Nephron progenitor cell (in vitro differentiated cells): ENCODE results near the gene TTLL11.
"Not testable (repeated sequence)": the region's sequence is repeated elsewhere in the genome, so short reads cannot be mapped to it uniquely, and the experiment has no call there.

ENCODE experiments used
- DNase-seq: peaks from one replicate; pipeline ENCODE4 v3.0.0; 2021
- H3K27ac Mint-ChIP-seq: 2 replicates; pipeline ENCODE4 v1.8.0; 2021; ENCODE audit warnings: mild to moderate bottlenecking, moderate library complexity, mixed read lengths
- H3K27me3 Mint-ChIP-seq: 2 replicates; pipeline ENCODE4 v1.8.0; 2021; ENCODE audit warnings: mild to moderate bottlenecking, low read depth, mixed read lengths; ENCODE audit not compliant: poor library complexity
- H3K36me3 Mint-ChIP-seq: 2 replicates; pipeline ENCODE4 v1.8.0; 2021; ENCODE audit warnings: low read depth, mixed read lengths
- H3K4me1 Mint-ChIP-seq: 2 replicates; pipeline ENCODE4 v1.8.0; 2021; ENCODE audit warnings: mixed read lengths
- H3K4me3 Mint-ChIP-seq: 2 replicates; pipeline ENCODE4 v1.8.0; 2021; ENCODE audit warnings: mild to moderate bottlenecking, moderate library complexity, mixed read lengths
- H3K9me3 Mint-ChIP-seq: 2 replicates; pipeline ENCODE4 v1.8.0; 2021; ENCODE audit warnings: mild to moderate bottlenecking, moderate library complexity, mixed read lengths
- CTCF ChIP-seq: fragments of 200-600 bp; sonication (generic); IDR thresholded peaks from 2 replicates; pipeline ENCODE4 v1.5.0; 2021; ENCODE audit warnings: antibody characterized with exemption

TTLL11 gene

DNA sequence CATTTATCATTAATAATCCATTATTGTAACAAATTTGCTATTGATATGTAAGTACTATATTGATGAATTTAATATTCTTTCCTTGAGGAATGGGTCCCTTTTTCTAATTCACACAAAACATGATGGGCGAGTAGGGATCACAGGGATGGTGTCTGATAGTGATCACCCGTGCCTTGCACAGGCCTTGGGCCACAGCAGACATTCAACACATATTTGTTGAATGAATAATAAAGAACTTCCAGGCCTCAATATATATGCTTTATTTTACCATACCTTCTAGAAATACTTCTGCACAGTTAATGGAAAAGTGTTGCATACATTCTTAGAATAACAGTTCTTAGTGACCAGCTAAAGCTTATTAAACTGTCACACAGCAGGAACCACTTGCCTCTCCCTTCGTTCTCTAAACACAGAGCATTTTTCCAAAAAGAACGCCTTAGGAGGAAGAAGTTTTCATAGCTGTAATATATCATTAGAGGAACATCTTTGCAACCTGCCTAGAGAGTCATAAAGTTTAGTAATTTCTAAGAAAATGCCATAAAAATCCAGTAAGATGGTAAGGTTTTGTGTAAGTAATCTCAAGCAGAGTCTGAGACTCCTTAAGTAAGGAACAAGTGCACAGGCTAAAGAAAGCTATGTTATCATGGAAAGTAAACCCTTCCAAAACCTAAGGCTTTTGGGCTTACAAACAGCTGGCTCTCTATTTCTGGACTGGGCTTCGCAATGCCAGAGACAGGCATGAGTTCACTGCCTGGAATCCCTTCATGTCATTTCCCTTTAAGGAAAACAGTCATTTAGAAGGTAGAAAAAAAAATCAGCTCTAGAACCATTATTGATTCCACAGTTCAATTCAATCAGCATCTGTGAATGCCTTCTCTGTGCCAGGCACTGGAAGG is 17.7 kb downstream of the TTLL11 start:
- H3K9me3 Mint-ChIP-seq: peaks cover 21% of the 10 kb centered on the region
- H3K27ac Mint-ChIP-seq: no peak overlapping the region
- TF ChIP-seq CTCF: no peak
- DNase-seq: no peak
- H3K27me3 Mint-ChIP-seq: peaks cover 21% of the 10 kb centered on the region
- no peaks in the 10 kb centered on the region for H3K4me1 Mint-ChIP-seq
- H3K36me3 Mint-ChIP-seq: no peaks in the 10 kb centered on the region
- H3K4me3 Mint-ChIP-seq: no peak overlapping the region

DNA sequence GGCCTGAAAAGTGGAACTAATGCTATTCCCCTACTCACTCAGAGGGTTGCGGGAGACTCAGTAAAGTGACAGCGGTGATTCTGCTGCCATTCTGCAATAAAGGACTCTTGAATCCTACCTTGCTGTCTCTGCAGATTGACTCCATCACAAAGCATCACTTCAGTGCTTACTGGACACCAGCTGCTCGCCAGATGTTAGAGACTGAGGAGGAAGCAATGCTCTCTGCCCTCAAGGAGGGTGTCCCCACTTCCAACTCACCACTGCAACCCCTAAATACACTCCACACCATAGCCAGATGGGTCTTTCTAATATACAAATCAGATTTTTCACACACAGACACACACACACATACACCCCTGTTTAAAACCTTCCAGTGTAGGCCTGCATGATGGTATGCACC is 21.4 kb downstream of the TTLL11 start:
- no peak for TF ChIP-seq CTCF
- H3K36me3 Mint-ChIP-seq: no peaks in the 10 kb centered on the region
- no peak overlapping the region for H3K4me3 Mint-ChIP-seq
- no peak overlapping the region for H3K27ac Mint-ChIP-seq
- H3K4me1 Mint-ChIP-seq: no peaks in the 10 kb centered on the region
- DNase-seq: no peak
- H3K9me3 Mint-ChIP-seq: peaks cover 4% of the 10 kb centered on the region
- H3K27me3 Mint-ChIP-seq: peaks cover 24% of the 10 kb centered on the region

DNA sequence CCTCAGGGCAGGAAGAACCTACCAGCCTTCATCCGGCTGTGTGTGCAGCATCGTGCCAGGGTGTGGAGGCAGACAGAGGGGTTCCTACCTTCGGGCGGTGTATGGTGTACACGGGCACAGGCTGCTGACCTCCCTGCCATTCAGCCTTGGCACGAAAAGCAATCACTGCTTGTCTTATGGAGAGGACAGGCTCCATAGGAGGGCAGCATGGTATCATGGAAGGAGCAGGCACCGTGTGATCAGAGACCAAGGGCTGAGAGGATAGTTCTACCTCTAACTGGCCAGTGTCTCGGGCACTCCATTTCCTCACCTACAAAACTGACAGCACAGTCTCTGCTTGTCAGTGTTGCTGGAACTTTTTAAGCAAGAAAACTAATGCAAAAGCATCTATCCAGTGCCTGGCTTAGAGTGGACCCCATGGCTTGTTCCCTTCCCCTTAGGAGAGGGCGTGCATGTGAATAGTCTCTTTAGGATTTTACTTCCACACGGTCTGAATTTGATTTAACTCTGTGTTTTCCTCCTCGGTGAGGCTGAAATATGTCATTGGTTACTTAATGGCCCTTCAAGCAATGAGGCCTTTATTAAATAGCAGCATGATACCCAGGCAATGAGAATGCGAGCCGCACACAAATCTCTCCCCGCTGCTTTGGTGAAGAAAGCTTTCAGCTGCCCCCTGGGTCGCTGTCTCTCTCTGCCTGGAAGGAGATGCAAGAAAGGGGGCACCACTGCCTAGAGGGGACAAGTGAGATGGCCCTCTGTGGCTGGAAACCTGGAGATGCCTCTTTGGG is 22.2 kb downstream of the TTLL11 start:
- peaks cover 28% of the 10 kb centered on the region for H3K27me3 Mint-ChIP-seq
- TF ChIP-seq CTCF: no peak
- no peaks in the 10 kb centered on the region for H3K4me1 Mint-ChIP-seq
- H3K36me3 Mint-ChIP-seq: no peaks in the 10 kb centered on the region
- no peak overlapping the region for H3K27ac Mint-ChIP-seq
- no peak for DNase-seq
- no peaks in the 10 kb centered on the region for H3K9me3 Mint-ChIP-seq
- no peak overlapping the region for H3K4me3 Mint-ChIP-seq

- not testable (repeated sequence) for H3K9me3 Mint-ChIP-seq, H3K27ac Mint-ChIP-seq, H3K36me3 Mint-ChIP-seq, H3K4me3 Mint-ChIP-seq, H3K4me1 Mint-ChIP-seq, DNase-seq
- peaks cover 34% of the 10 kb centered on the region for H3K27me3 Mint-ChIP-seq
Measured at GRCh38 chr9:122066680-122067079, 26.4 kb downstream of the TTLL11 start.

DNA sequence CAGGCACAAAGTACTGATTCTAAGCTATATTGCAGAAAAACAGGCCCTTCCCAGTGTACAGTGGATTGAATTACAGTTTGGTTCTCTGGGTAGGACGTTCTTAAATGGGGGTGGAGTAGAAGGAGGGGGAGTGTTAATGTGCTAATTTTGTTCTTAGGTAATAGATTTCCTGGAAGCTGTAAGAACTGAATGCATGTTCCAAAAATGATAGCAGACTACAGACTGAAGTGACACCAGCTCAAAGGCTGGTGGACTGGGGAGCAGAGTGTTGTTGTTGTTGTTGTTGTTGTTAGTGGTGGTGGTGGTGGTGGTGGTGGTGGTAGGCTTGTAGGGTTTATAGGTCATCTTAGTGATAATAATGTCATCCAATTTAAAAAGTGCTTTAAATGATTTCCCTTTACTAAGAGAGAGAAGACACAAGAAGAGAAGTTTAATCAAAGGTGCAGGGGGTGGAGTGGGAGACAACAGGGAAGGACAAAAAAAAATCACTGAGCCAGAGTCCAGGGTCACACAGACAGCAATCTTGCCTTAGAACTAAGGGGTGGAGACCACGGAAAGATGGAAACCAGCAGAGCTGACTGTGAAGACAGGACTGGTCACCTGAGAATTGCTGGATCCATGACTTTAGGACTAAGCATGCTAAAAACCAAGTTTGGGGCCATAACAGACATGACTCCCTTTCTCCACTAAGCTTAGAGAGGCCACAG is 27.0 kb downstream of the TTLL11 start:
- H3K4me3 Mint-ChIP-seq: no peak overlapping the region
- peaks cover 36% of the 10 kb centered on the region for H3K27me3 Mint-ChIP-seq
- H3K4me1 Mint-ChIP-seq: no peaks in the 10 kb centered on the region
- no peak overlapping the region for H3K27ac Mint-ChIP-seq
- no peaks in the 10 kb centered on the region for H3K9me3 Mint-ChIP-seq
- TF ChIP-seq CTCF: no peak
- no peak for DNase-seq
- no peaks in the 10 kb centered on the region for H3K36me3 Mint-ChIP-seq

DNA sequence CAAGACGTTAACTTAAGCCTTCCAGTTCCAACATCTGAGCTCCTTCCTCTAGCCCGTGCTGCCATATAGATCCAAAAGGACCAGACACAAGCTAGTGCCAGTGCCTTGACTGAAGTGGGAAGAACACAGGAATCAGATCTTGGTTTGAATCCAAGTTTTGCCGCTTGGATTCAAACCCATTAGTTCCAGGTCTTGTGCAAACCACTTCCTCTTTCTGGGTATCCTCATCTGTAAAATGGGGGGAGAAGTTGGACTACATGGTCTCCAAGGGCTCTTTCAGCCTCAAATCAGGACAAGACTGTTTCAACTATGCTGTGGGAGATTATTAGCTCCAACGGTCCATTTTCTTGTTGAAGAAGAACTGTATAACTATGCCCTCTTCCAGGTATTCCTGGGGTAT is 32.6 kb downstream of the TTLL11 start:
- peaks cover 39% of the 10 kb centered on the region for H3K27me3 Mint-ChIP-seq
- H3K27ac Mint-ChIP-seq: no peak overlapping the region
- DNase-seq: no peak
- H3K4me3 Mint-ChIP-seq: no peak overlapping the region
- no peaks in the 10 kb centered on the region for H3K36me3 Mint-ChIP-seq
- no peaks in the 10 kb centered on the region for H3K4me1 Mint-ChIP-seq
- H3K9me3 Mint-ChIP-seq: no peaks in the 10 kb centered on the region
- no peak for TF ChIP-seq CTCF
